Measurements from ENCODE around the gene PRAC1. TPM values are rescaled to one million over a fixed set of nuclear protein-coding genes. Genes with fewer than 3 reads are reported as not detected.
A peak's percentile ranks its signal among the peaks of the same experiment; 100 is the strongest.

The PRAC1 gene
- total and polyA plus RNA-seq, 7 experiments from 2014 or later, result not detected

- Histone ChIP-seq H3K36me3 (ENCODE audit: control insufficient read depth in 2 of 3, insufficient read depth in 3 of 3, low read length in 3 of 3) (no peaks in the 10 kb centered on the region), H3K27ac (ENCODE audit: low read depth, low read length) (no peak overlapping the region), H3K4me3 (ENCODE audit: low read length) (no peak overlapping the region), H3K27me3 (ENCODE audit: control insufficient read depth in 2 of 2, insufficient read depth in 2 of 2, low read length in 2 of 2) (peaks cover 7 to 20% of the 10 kb centered on the region in 2 donors), H3K4me1 (ENCODE audit: control insufficient read depth in 2 of 2, insufficient read depth in 2 of 2, low read length in 2 of 2) (peaks cover 3 to 8% of the 10 kb centered on the region in 2 donors), H3K9me3 (ENCODE audit: control insufficient read depth in 2 of 3, low read length in 3 of 3) (no peaks in the 10 kb centered on the region)
- H3K27me3 Mint-ChIP-seq, result peaks cover 79 to 87% (median 86%) of the 10 kb centered on the region in 5 donors
- H3K4me3 Mint-ChIP-seq, result no peak overlapping the region
- no peaks in the 10 kb centered on the region for H3K36me3 Mint-ChIP-seq
- ATAC-seq (no peak), DNase-seq (no peak)
- H3K27ac Mint-ChIP-seq, result no peak overlapping the region
- ChIA-PET POLR2A (no interaction called here), CTCF (no interaction called here)
- intact Hi-C loops (cut with micrococcal nuclease), result no loop called here
- H3K4me1 Mint-ChIP-seq, result peaks cover 0 to 7% (median 4%) of the 10 kb centered on the region in 7 donors
- peaks cover 0 to 2% (median 0%) of the 10 kb centered on the region in 11 donors for H3K9me3 Mint-ChIP-seq
Measured at GRCh38 chr17:48759288-48759687, 37.0 kb upstream of the PRAC1 start.

DNA sequence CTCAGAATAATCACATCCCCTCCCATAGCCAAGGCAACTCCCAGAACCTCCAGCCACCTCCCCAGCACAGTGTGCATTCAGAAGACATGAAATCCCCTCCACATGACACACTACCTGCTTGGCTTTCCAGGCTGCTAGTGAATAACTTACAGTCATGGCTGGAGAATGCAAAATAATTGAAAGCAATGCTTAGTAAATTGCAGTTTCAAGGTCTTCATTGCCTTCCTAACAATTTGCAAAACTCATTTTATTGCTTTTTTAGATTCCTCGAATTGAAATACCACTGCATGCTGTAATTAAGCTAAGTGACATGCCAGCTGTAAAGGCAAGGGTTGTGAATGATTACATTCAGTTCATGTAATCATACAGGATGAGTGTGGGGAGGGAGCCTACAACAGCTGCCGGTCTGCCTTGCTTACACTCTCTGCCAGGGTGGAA lies 35.2 kb upstream of the PRAC1 start:
- peaks cover 3 to 21% (median 18%) of the 10 kb centered on the region in 7 donors for H3K4me1 Mint-ChIP-seq
- Histone ChIP-seq H3K4me1 (ENCODE audit: control insufficient read depth in 2 of 2, insufficient read depth in 2 of 2, low read length in 2 of 2) (peaks cover 5 to 13% of the 10 kb centered on the region in 2 donors), H3K27ac (ENCODE audit: low read depth, low read length) (no peak overlapping the region), H3K36me3 (ENCODE audit: control insufficient read depth in 2 of 3, insufficient read depth in 3 of 3, low read length in 3 of 3) (no peaks in the 10 kb centered on the region), H3K27me3 (ENCODE audit: control insufficient read depth in 2 of 2, insufficient read depth in 2 of 2, low read length in 2 of 2) (peaks cover 18 to 37% of the 10 kb centered on the region in 2 donors), H3K4me3 (ENCODE audit: low read length) (no peak overlapping the region), H3K9me3 (ENCODE audit: control insufficient read depth in 2 of 3, low read length in 3 of 3) (no peaks in the 10 kb centered on the region)
- DNase-seq (no peak), ATAC-seq (no peak)
- peaks cover 0 to 2% (median 0%) of the 10 kb centered on the region in 11 donors for H3K9me3 Mint-ChIP-seq
- H3K27ac Mint-ChIP-seq, result no peak overlapping the region
- intact Hi-C loops (cut with micrococcal nuclease), result no loop called here
- ChIA-PET CTCF (no interaction called here), POLR2A (no interaction called here)
- H3K27me3 Mint-ChIP-seq, result peaks cover 79 to 87% (median 84%) of the 10 kb centered on the region in 5 donors
- H3K4me3 Mint-ChIP-seq, result no peak overlapping the region
- no peaks in the 10 kb centered on the region for H3K36me3 Mint-ChIP-seq

GRCh38 chr17:48756830-48757251 lies 34.5 kb upstream of the PRAC1 start:
- H3K9me3 Mint-ChIP-seq, result peaks cover 0 to 4% (median 0%) of the 10 kb centered on the region in 11 donors

DNA sequence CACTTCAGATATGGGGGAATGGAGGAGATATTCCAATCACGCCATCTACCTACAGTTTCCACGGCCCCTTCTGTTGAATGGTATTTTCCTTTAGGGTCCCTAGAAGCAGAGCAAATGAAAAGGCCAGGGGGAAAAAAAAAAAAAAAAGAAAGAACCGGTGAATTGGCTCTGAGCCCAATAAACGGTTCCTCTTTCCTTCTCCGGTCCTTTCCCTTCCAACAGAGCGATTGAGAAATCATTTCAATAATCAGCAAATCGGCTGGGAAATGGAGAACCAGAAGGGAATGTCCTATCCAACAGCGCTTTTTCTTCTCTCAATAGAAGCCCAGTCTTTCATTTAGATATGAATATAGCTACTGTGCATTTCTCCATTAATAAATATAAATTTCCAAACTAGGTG lies 33.0 kb upstream of the PRAC1 start:
- Histone ChIP-seq H3K27ac (ENCODE audit: low read depth, low read length) (no peak overlapping the region), H3K4me1 (ENCODE audit: control insufficient read depth in 2 of 2, insufficient read depth in 2 of 2, low read length in 2 of 2) (peaks cover 5 to 13% of the 10 kb centered on the region in 2 donors), H3K27me3 (ENCODE audit: control insufficient read depth in 2 of 2, insufficient read depth in 2 of 2, low read length in 2 of 2) (peaks cover 21 to 56% of the 10 kb centered on the region in 2 donors), H3K4me3 (ENCODE audit: low read length) (no peak overlapping the region), H3K9me3 (ENCODE audit: control insufficient read depth in 2 of 3, low read length in 3 of 3) (no peaks in the 10 kb centered on the region), H3K36me3 (ENCODE audit: control insufficient read depth in 2 of 3, insufficient read depth in 3 of 3, low read length in 3 of 3) (no peaks in the 10 kb centered on the region)
- peaks cover 75 to 89% (median 85%) of the 10 kb centered on the region in 5 donors for H3K27me3 Mint-ChIP-seq
- H3K27ac Mint-ChIP-seq, result peak overlapping the region in 1 of 9 donors; percentile 46
- no peak for ATAC-seq
- CTCF ChIA-PET, result interaction anchor here (1.6 kb wide), 1 partner anchor 31 kb away, joined by 6 read pairs; no protein-coding TSS in a partner anchor
- peaks cover 0 to 8% (median 0%) of the 10 kb centered on the region in 11 donors for H3K9me3 Mint-ChIP-seq
- POLR2A ChIA-PET, result interaction anchor here (0.6 kb wide), 1 partner anchor 787 kb away, joined by 3 read pairs; no protein-coding TSS in a partner anchor
- DNase-seq, result no peak
- no peaks in the 10 kb centered on the region for H3K36me3 Mint-ChIP-seq
- peak overlapping the region in 4 of 10 donors; percentile 9 to 54 (median 32) for H3K4me3 Mint-ChIP-seq
- intact Hi-C loops (cut with micrococcal nuclease), result no loop called here
- peaks cover 3 to 21% (median 18%) of the 10 kb centered on the region in 7 donors for H3K4me1 Mint-ChIP-seq

More at GRCh38 chr17:48756830-48757251, 34.5 kb upstream of the PRAC1 start:
- Histone ChIP-seq H3K27me3 (ENCODE audit: control insufficient read depth in 2 of 2, insufficient read depth in 2 of 2, low read length in 2 of 2) (peaks cover 18 to 43% of the 10 kb centered on the region in 2 donors), H3K4me1 (ENCODE audit: control insufficient read depth in 2 of 2, insufficient read depth in 2 of 2, low read length in 2 of 2) (peaks cover 5 to 13% of the 10 kb centered on the region in 2 donors), H3K27ac (ENCODE audit: low read depth, low read length) (no peak overlapping the region), H3K36me3 (ENCODE audit: control insufficient read depth in 2 of 3, insufficient read depth in 3 of 3, low read length in 3 of 3) (no peaks in the 10 kb centered on the region), H3K4me3 (ENCODE audit: low read length) (no peak overlapping the region), H3K9me3 (ENCODE audit: control insufficient read depth in 2 of 3, low read length in 3 of 3) (no peaks in the 10 kb centered on the region)
- intact Hi-C loops (cut with micrococcal nuclease), result no loop called here
- H3K27me3 Mint-ChIP-seq, result peaks cover 79 to 88% (median 84%) of the 10 kb centered on the region in 5 donors
- ChIA-PET CTCF (interaction anchor here (0.6 kb wide), 1 partner anchor 36 kb away, joined by 10 read pairs; no protein-coding TSS in a partner anchor), POLR2A (interaction anchor here (0.7 kb wide), 1 partner anchor 40 kb away, joined by 4 read pairs; no protein-coding TSS in a partner anchor)
- H3K27ac Mint-ChIP-seq, result no peak overlapping the region
- H3K36me3 Mint-ChIP-seq, result no peaks in the 10 kb centered on the region
- H3K4me1 Mint-ChIP-seq, result peaks cover 3 to 21% (median 18%) of the 10 kb centered on the region in 7 donors
- ATAC-seq (no peak), DNase-seq (no peak)
- H3K4me3 Mint-ChIP-seq, result no peak overlapping the region

DNA sequence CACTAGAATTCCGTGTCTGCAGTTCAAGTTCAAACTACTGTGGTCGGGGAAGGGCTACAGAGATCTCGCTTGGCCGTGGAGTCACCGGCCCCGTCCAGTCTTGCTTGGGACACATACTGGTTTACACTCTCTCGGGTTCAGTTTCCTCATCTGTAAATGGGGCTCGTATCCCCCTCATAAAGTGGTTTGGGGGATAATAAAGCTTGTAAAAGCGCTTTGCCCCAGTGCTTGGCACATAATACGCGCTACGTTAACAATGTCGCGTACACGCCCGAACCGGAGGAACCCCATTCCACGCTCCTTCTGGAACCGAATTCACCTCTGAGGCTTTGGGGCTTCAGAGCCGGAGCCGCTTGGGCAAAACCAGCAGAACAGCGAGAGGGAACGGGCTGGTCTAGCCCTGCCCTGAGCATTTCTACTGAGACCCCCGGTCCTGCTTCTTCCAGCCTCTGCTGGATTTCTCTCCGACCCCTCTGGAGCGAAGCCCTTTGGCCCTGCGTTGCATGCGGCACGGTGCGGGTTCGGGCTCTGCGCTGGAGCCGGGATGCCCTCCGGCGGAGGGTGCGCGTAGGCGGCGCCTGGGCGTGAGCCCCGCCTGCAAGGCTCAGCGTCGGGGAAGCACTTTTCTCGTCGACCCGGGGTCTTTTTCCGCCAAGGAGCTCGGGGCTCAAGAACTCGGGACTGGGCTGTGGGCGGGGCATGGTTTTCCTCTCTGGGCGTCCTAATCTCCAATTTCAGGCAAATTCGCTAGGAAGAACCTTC lies 32.4 kb upstream of the PRAC1 start:
- Histone ChIP-seq H3K4me3 (ENCODE audit: low read length) (no peak overlapping the region), H3K4me1 (ENCODE audit: control insufficient read depth in 2 of 2, insufficient read depth in 2 of 2, low read length in 2 of 2) (peaks cover 5 to 13% of the 10 kb centered on the region in 2 donors), H3K9me3 (ENCODE audit: control insufficient read depth in 2 of 3, low read length in 3 of 3) (no peaks in the 10 kb centered on the region), H3K27me3 (ENCODE audit: control insufficient read depth in 2 of 2, insufficient read depth in 2 of 2, low read length in 2 of 2) (peaks cover 24 to 62% of the 10 kb centered on the region in 2 donors), H3K27ac (ENCODE audit: low read depth, low read length) (no peak overlapping the region), H3K36me3 (ENCODE audit: control insufficient read depth in 2 of 3, insufficient read depth in 3 of 3, low read length in 3 of 3) (no peaks in the 10 kb centered on the region)
- ChIA-PET POLR2A (no interaction called here), CTCF (interaction anchor here (1.6 kb wide), 1 partner anchor 31 kb away, joined by 6 read pairs; no protein-coding TSS in a partner anchor)
- H3K27ac Mint-ChIP-seq, result peak overlapping the region in 1 of 9 donors; percentile 46
- DNase-seq (no peak), ATAC-seq (no peak)
- no peaks in the 10 kb centered on the region for H3K36me3 Mint-ChIP-seq
- H3K4me1 Mint-ChIP-seq, result peaks cover 3 to 21% (median 18%) of the 10 kb centered on the region in 7 donors
- H3K27me3 Mint-ChIP-seq, result peaks cover 72 to 94% (median 84%) of the 10 kb centered on the region in 5 donors
- intact Hi-C loops (cut with micrococcal nuclease), result no loop called here
- peaks cover 0 to 8% (median 0%) of the 10 kb centered on the region in 11 donors for H3K9me3 Mint-ChIP-seq
- H3K4me3 Mint-ChIP-seq, result peak overlapping the region in 6 of 10 donors; percentile 9 to 59 (median 46)

GRCh38 chr17:48753794-48754499 lies 31.6 kb upstream of the PRAC1 start:
- no peaks in the 10 kb centered on the region for H3K36me3 ChIP-seq (ENCODE audit: control insufficient read depth in 2 of 3, insufficient read depth in 3 of 3, low read length in 3 of 3)
- H3K27ac ChIP-seq (ENCODE audit: low read depth, low read length), result no peak overlapping the region
- Mint-ChIP-seq H3K4me3 (peak overlapping the region in 6 of 10 donors; percentile 9 to 59 (median 36)), H3K9me3 (peaks cover 0 to 8% (median 4%) of the 10 kb centered on the region in 11 donors), H3K4me1 (peaks cover 8 to 23% (median 18%) of the 10 kb centered on the region in 7 donors), H3K27me3 (peaks cover 72 to 94% (median 84%) of the 10 kb centered on the region in 5 donors), H3K27ac (peak overlapping the region in 1 of 9 donors; percentile 58), H3K36me3 (peaks cover 0 to 4% (median 0%) of the 10 kb centered on the region in 5 donors)
- CTCF ChIA-PET, result no interaction called here
- intact Hi-C loops (cut with micrococcal nuclease), result no loop called here
- no peak for DNase-seq
- peaks cover 29 to 70% of the 10 kb centered on the region in 2 donors for H3K27me3 ChIP-seq (ENCODE audit: control insufficient read depth in 2 of 2, insufficient read depth in 2 of 2, low read length in 2 of 2)
- H3K9me3 ChIP-seq (ENCODE audit: control insufficient read depth in 2 of 3, low read length in 3 of 3), result no peaks in the 10 kb centered on the region
- ATAC-seq, result no peak
- POLR2A ChIA-PET, result no interaction called here
- H3K4me1 ChIP-seq (ENCODE audit: control insufficient read depth in 2 of 2, insufficient read depth in 2 of 2, low read length in 2 of 2), result peaks cover 5 to 13% of the 10 kb centered on the region in 2 donors
- no peak overlapping the region for H3K4me3 ChIP-seq (ENCODE audit: low read length)
